CD14-positive monocyte (primary cell): ENCODE measurements around the gene TOR1A. TPM values are rescaled to one million over a fixed set of nuclear protein-coding genes. Genes with fewer than 3 reads are reported as not detected.

Experiments
- DNase-seq, 3 donors: peaks; one replicate each; pipeline ENCODE4 v3.0.0-alpha.2; 2011 to 2022
- H2AFZ ChIP-seq: 2 replicates; pipeline ENCODE4 v1.6.0; 2012; ENCODE audit warnings: mild to moderate bottlenecking, low read depth, low read length, inconsistent platforms; ENCODE audit not compliant: insufficient read depth, poor library complexity, severe bottlenecking
- H3K27ac ChIP-seq, 2 donors: 1 replicate in 1 of 2; 2 replicates in 1 of 2; pipeline ENCODE4 v1.5.1; 2012 to 2013; ENCODE audit warnings: low read length in 2 of 2, control low read depth in 1 of 2, inconsistent platforms in 1 of 2, low read depth in 1 of 2, mild to moderate bottlenecking in 1 of 2
- H3K27me3 ChIP-seq, 2 donors: one replicate each; pipeline versions ENCODE4 v1.6.0 to v1.6.1; 2011 to 2013; ENCODE audit warnings: low read length in 2 of 2; ENCODE audit not compliant: control insufficient read depth in 2 of 2, insufficient read depth in 2 of 2
- H3K36me3 ChIP-seq, 2 donors: replicated peaks in 1 of 2; 1 replicate in 1 of 2; 2 replicates in 1 of 2; pipeline versions ENCODE4 v1.5.1 to v1.6.1; 2012 to 2013; ENCODE audit warnings: low read length in 2 of 2, control low read depth in 1 of 2, inconsistent platforms in 1 of 2, mild to moderate bottlenecking in 1 of 2; ENCODE audit not compliant: insufficient read depth in 2 of 2, control insufficient read depth in 1 of 2
- H3K4me1 ChIP-seq, 2 donors: 1 replicate in 1 of 2; 2 replicates in 1 of 2; pipeline versions ENCODE4 v1.5.1 to v1.6.1; 2012 to 2013; ENCODE audit warnings: low read length in 2 of 2, control low read depth in 1 of 2, inconsistent platforms in 1 of 2, mild to moderate bottlenecking in 1 of 2, moderate library complexity in 1 of 2; ENCODE audit not compliant: insufficient read depth in 2 of 2, control insufficient read depth in 1 of 2
- H3K4me2 ChIP-seq: replicated peaks from 2 replicates; pipeline ENCODE3; 2012; ENCODE audit warnings: low read length, moderate library complexity, mild to moderate bottlenecking; ENCODE audit not compliant: poor library complexity, severe bottlenecking; ENCODE audit errors: extremely low read depth
- H3K4me3 ChIP-seq, 3 experiments: fragments of 200-600 bp in 1 of 3; sonication (generic) in 1 of 3; replicated peaks in 1 of 3; 1 replicate in 2 of 3; 2 replicates in 1 of 3; pipeline ENCODE4 v1.5.1; 2011 to 2013; ENCODE audit warnings: low read length in 3 of 3, mild to moderate bottlenecking in 3 of 3, control low read depth in 2 of 3, low read depth in 2 of 3, inconsistent platforms in 1 of 3, moderate library complexity in 1 of 3
- H3K79me2 ChIP-seq: 2 replicates; pipeline ENCODE4 v1.6.0; 2012; ENCODE audit warnings: mild to moderate bottlenecking, control low read depth, inconsistent platforms, low read length, moderate library complexity; ENCODE audit not compliant: insufficient read depth
- H3K9ac ChIP-seq: 2 replicates; pipeline ENCODE4 v1.6.0; 2017; ENCODE audit warnings: low read length, mild to moderate bottlenecking; ENCODE audit not compliant: insufficient read depth, poor library complexity, severe bottlenecking
- H3K9me3 ChIP-seq, 2 donors: replicated peaks in 1 of 2; 1 replicate in 1 of 2; 2 replicates in 1 of 2; pipeline versions ENCODE4 v1.5.1 to v1.6.1; 2012 to 2013; ENCODE audit warnings: low read length in 2 of 2, control low read depth in 1 of 2; ENCODE audit not compliant: control insufficient read depth in 1 of 2, insufficient read depth in 1 of 2
- H4K20me1 ChIP-seq: 2 replicates; pipeline ENCODE4 v1.6.0; 2012; ENCODE audit warnings: mild to moderate bottlenecking, low read length, control low read depth, moderate library complexity; ENCODE audit not compliant: insufficient read depth
- H3K27ac Mint-ChIP-seq, 7 donors: one replicate each; pipeline ENCODE4 v1.8.0; 2020; ENCODE audit warnings: mild to moderate bottlenecking in 7 of 7, mixed read lengths in 7 of 7, moderate library complexity in 6 of 7, inconsistent platforms in 2 of 7
- H3K27me3 Mint-ChIP-seq, 3 donors: one replicate each; pipeline ENCODE4 v1.8.0; 2021 to 2022; ENCODE audit warnings: low read depth in 3 of 3, mild to moderate bottlenecking in 3 of 3, mixed read lengths in 3 of 3, moderate library complexity in 3 of 3, inconsistent platforms in 1 of 3
- H3K36me3 Mint-ChIP-seq, 2 donors: one replicate each; pipeline ENCODE4 v1.8.0; 2020; ENCODE audit warnings: mixed read lengths in 2 of 2, inconsistent platforms in 1 of 2, mild to moderate bottlenecking in 1 of 2
- H3K4me1 Mint-ChIP-seq: one replicate; pipeline ENCODE4 v1.8.0; 2020; ENCODE audit warnings: mild to moderate bottlenecking, mixed read lengths
- H3K4me3 Mint-ChIP-seq, 2 donors: one replicate each; pipeline ENCODE4 v1.8.0; 2020; ENCODE audit warnings: mild to moderate bottlenecking in 2 of 2, mixed read lengths in 2 of 2, moderate library complexity in 1 of 2
- H3K9me3 Mint-ChIP-seq, 7 donors: one replicate each; pipeline ENCODE4 v1.8.0; 2020 to 2022; ENCODE audit warnings: mixed read lengths in 7 of 7, mild to moderate bottlenecking in 6 of 7, moderate library complexity in 6 of 7, inconsistent platforms in 2 of 7
- CTCF ChIP-seq: fragments of 200-600 bp; IDR thresholded peaks from one replicate; pipeline ENCODE4 v1.8.0; 2022; ENCODE audit warnings: antibody characterized with exemption, mild to moderate bottlenecking
- WGBS: methylation state at CpG from one replicate; pipeline ENCODE4 v1.1.5; 2013; ENCODE audit warnings: missing lambda C conversion rate; ENCODE audit not compliant: insufficient coverage; 5-methylcytosine and 5-hydroxymethylcytosine counted together
- intact Hi-C, 2 donors: fragments of 100-400 bp; cut with micrococcal nuclease; formaldehyde crosslinking; loops; one replicate each; pipeline versions ENCODE4 v1.15.0 to v1.15.1; 2023
- polyA plus RNA-seq, 3 donors: library from polyadenylated mRNA; depleted of rRNA in 1 of 3; unstranded in 2 of 3; stranded (reverse) in 1 of 3; fragments of 300-500 nt in 2 of 3; fragments of >200 nt in 1 of 3; fragmentation: Illumina TruSeq in 2 of 3; gene quantifications; 1 replicate in 2 of 3; 2 replicates in 1 of 3; pipeline ENCODE4 v1.2.3, GENCODE V29; 2012 to 2021

Gene TOR1A
- polyA plus RNA-seq, 3 donors, result 41.2 to 95.3 (median 89.6) TPM

GRCh38 chr9:129816501-129817435 is 7.2 kb downstream of the TOR1A start:
- intact Hi-C loops, result no loop called here
- DNase-seq, result peak; percentile 66 to 79 (median 77)
- Histone ChIP-seq H4K20me1 (peaks cover 54% of the 10 kb centered on the region), H3K9ac (peak overlapping the region; percentile 30), H2AFZ (no peak overlapping the region), H3K27me3 (no peaks in the 10 kb centered on the region), H3K4me1 (peaks cover 20 to 24% of the 10 kb centered on the region in 2 donors), H3K4me2 (peak overlapping the region; percentile 21), H3K9me3 (no peaks in the 10 kb centered on the region), H3K4me3 (peak overlapping the region in 1 of 3 experiments; percentile 10), H3K27ac (peak overlapping the region; percentile 71 to 82), H3K36me3 (peaks cover 77 to 88% of the 10 kb centered on the region in 2 donors), H3K79me2 (peaks cover 65% of the 10 kb centered on the region)
- WGBS, result 62% methylated on average over 8 of the region's 14 CpGs
- H3K27ac Mint-ChIP-seq, result peak overlapping the region; percentile 79 to 94 (median 90)
- peak overlapping the region; percentile 11 to 27 for H3K4me3 Mint-ChIP-seq
- peaks cover 25% of the 10 kb centered on the region for H3K4me1 Mint-ChIP-seq
- no peak for TF ChIP-seq CTCF
- peaks cover 71 to 91% of the 10 kb centered on the region in 2 donors for H3K36me3 Mint-ChIP-seq
- no peaks in the 10 kb centered on the region for H3K27me3 Mint-ChIP-seq
- peaks cover 0 to 2% (median 0%) of the 10 kb centered on the region in 7 donors for H3K9me3 Mint-ChIP-seq

GRCh38 chr9:129815278-129815677 is 8.7 kb downstream of the TOR1A start:
- no peak overlapping the region for H2AFZ ChIP-seq
- H3K36me3 ChIP-seq, result peaks cover 74 to 88% of the 10 kb centered on the region in 2 donors
- H3K4me2 ChIP-seq, result no peak overlapping the region
- H3K79me2 ChIP-seq, result peaks cover 64% of the 10 kb centered on the region
- H3K9me3 Mint-ChIP-seq, result no peaks in the 10 kb centered on the region
- peaks cover 25% of the 10 kb centered on the region for H3K4me1 Mint-ChIP-seq
- H3K36me3 Mint-ChIP-seq, result peaks cover 74 to 90% of the 10 kb centered on the region in 2 donors
- H3K27ac Mint-ChIP-seq, result peak overlapping the region in 3 of 7 donors; percentile 55 to 64 (median 57)
- H3K9ac ChIP-seq, result no peak overlapping the region
- no peaks in the 10 kb centered on the region for H3K9me3 ChIP-seq
- H3K4me3 ChIP-seq, result no peak overlapping the region
- no peaks in the 10 kb centered on the region for H3K27me3 ChIP-seq
- peaks cover 65% of the 10 kb centered on the region for H4K20me1 ChIP-seq
- intact Hi-C loops, result no loop called here
- no peaks in the 10 kb centered on the region for H3K27me3 Mint-ChIP-seq
- H3K27ac ChIP-seq, result peak overlapping the region in 1 of 2 donors; percentile 20
- peaks cover 20 to 24% of the 10 kb centered on the region in 2 donors for H3K4me1 ChIP-seq
- no peak for DNase-seq
- TF ChIP-seq CTCF, result no peak
- WGBS, result 94% methylated on average over 11 of the region's 11 CpGs
- no peak overlapping the region for H3K4me3 Mint-ChIP-seq
